Lower lobe of right lung (tissue), 2 donors: Measurements from ENCODE around the gene SBF1. TPM values are rescaled to one million over a fixed set of nuclear protein-coding genes. Genes with fewer than 3 reads are reported as not detected.

Experiments used
- ATAC-seq, 2 donors: fragments of 200-7000 bp; cut with Tn5 transposase; one replicate each; pipeline ENCODE4 v1.9.1; 2020 to 2022; ENCODE audit warnings: mild to moderate bottlenecking in 2 of 2, moderate library complexity in 2 of 2
- DNase-seq: peaks from one replicate; pipeline ENCODE4 v3.0.0-alpha.2; 2020
- H3K27ac ChIP-seq: fragments of 200-600 bp; one replicate; pipeline ENCODE4 v1.8.0; 2022
- H3K27me3 ChIP-seq: fragments of 200-600 bp; one replicate; pipeline ENCODE4 v1.8.0; 2022; ENCODE audit warnings: low read depth
- H3K36me3 ChIP-seq: fragments of 200-600 bp; one replicate; pipeline ENCODE4 v1.8.0; 2022; ENCODE audit warnings: mild to moderate bottlenecking
- H3K4me1 ChIP-seq: fragments of 200-600 bp; one replicate; pipeline ENCODE4 v1.8.0; 2022
- H3K4me3 ChIP-seq: fragments of 200-600 bp; one replicate; pipeline ENCODE4 v1.8.0; 2022; ENCODE audit warnings: mild to moderate bottlenecking
- H3K9me3 ChIP-seq: fragments of 200-600 bp; one replicate; pipeline ENCODE4 v1.8.0; 2022
- intact Hi-C: fragments of 100-400 bp; cut with DNase I; formaldehyde crosslinking; loops from one replicate; pipeline ENCODE4 v1.11.0; 2022
- total RNA-seq: library from RNA; stranded (reverse); fragmentation: NEBNext Ultra II Directional; extraction: Animal tissue kit (Norgen Biotek cat#: 25700); gene quantifications from one replicate; pipeline ENCODE4 v1.2.1, GENCODE V29; 2021
- TF ChIP-seq, protein P1 (sequence below): fragments of 200-600 bp; IDR thresholded peaks from one replicate; pipeline ENCODE4 v1.8.0; 2022; ENCODE audit warnings: antibody characterized with exemption, mild to moderate bottlenecking
- donor health status: DM: no; HTN: yes; CAD: no; lungs with severe emphysema.

The SBF1 gene
- total RNA-seq, 1 donor from 2014 or later: 59.0 TPM

DNA sequence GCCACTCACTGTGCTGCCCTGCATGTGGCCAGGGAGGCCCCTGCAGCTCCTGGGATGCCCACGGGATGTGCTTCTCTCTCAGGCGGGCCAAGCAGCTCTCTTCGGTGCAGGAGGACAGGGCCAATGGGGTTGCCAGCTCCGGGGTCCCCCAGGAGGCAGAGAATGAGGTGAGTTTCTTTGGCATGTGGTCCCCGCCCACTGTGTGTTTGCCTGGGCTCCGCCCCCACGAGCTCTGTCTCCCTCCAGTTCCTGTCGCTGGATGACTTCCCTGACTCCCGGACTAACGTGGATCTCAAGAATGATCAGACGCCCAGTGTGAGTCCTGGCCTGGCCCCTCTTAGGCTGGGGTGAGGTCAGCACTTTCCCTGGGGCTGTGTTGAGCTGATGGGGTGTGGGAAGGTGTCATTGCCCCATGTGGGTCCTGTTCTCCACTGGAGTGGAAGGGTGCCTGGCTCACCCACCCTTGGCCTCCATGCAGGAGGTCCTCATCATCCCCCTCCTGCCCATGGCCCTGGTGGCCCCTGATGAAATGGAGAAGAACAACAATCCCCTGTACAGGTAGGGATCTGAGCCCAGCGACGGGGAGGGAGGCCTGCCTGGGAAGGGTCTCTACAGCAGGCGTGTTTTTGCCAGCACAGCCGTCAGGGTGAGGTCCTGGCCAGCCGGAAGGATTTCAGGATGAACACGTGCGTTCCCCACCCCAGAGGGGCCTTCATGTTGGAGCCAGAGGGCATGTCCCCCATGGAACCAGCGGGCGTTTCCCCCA lies 42.8 kb upstream of the SBF1 start:
- Histone ChIP-seq H3K4me1 (peaks cover 4% of the 10 kb centered on the region), H3K27me3 (no peaks in the 10 kb centered on the region), H3K4me3 (no peak overlapping the region), H3K36me3 (peaks cover 69% of the 10 kb centered on the region), H3K27ac (no peak overlapping the region), H3K9me3 (no peaks in the 10 kb centered on the region)
- TF ChIP-seq, protein P1, sequence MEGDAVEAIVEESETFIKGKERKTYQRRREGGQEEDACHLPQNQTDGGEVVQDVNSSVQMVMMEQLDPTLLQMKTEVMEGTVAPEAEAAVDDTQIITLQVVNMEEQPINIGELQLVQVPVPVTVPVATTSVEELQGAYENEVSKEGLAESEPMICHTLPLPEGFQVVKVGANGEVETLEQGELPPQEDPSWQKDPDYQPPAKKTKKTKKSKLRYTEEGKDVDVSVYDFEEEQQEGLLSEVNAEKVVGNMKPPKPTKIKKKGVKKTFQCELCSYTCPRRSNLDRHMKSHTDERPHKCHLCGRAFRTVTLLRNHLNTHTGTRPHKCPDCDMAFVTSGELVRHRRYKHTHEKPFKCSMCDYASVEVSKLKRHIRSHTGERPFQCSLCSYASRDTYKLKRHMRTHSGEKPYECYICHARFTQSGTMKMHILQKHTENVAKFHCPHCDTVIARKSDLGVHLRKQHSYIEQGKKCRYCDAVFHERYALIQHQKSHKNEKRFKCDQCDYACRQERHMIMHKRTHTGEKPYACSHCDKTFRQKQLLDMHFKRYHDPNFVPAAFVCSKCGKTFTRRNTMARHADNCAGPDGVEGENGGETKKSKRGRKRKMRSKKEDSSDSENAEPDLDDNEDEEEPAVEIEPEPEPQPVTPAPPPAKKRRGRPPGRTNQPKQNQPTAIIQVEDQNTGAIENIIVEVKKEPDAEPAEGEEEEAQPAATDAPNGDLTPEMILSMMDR: no peak
- DNase-seq: no peak
- intact Hi-C loops: no loop called here
- ATAC-seq: no peak

DNA sequence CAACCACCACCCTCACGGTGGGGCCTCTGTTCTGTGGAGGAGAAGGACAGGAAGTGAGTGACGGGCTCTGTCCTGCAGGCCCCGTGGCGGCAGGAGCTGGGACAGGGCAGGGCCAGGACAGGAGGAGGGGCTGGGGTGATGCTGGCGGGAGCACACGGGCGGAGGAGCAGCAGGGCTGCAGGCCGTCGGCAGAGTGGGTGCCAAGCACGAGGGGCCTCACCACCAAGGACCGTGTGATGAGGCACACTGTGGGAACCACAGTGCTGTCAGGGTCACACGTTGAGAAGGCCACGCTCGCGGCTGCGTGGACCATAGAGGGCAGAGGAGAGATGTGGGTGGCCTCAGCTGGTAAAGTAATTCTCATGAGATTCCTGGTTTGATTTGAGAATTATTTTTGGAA lies 42.1 kb upstream of the SBF1 start:
- ATAC-seq: no peak
- peaks cover 10% of the 10 kb centered on the region for H3K4me1 ChIP-seq
- no peaks in the 10 kb centered on the region for H3K27me3 ChIP-seq
- TF ChIP-seq, protein P1: no peak
- intact Hi-C loops: no loop called here
- peaks cover 61% of the 10 kb centered on the region for H3K36me3 ChIP-seq
- no peak overlapping the region for H3K4me3 ChIP-seq
- DNase-seq: no peak
- no peaks in the 10 kb centered on the region for H3K9me3 ChIP-seq
- no peak overlapping the region for H3K27ac ChIP-seq

DNA sequence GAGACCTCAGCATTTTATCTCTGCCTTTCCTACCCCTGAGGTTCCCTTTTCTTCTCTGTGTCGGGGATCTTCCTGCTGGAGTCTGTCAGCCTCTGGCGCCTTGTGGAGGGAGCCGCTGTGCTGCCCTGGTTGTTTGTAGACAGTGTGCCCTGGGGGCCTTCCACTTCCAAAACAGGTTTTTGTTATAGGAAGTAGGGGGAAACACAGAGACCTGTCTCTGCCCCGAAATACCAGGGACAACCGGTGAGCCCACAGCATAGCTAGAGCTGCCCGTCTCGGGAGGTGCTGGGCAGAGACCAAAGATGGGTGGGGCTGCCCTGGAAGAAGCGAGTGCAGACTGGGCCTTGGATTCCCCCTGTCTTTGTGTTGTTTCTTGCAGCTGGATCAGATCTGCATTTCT lies 41.2 kb upstream of the SBF1 start:
- peaks cover 53% of the 10 kb centered on the region for H3K36me3 ChIP-seq
- H3K4me1 ChIP-seq: peaks cover 14% of the 10 kb centered on the region
- intact Hi-C loops: no loop called here
- ATAC-seq (no peak), DNase-seq (no peak)
- H3K9me3 ChIP-seq: no peaks in the 10 kb centered on the region
- H3K27ac ChIP-seq: no peak overlapping the region
- no peak overlapping the region for H3K4me3 ChIP-seq
- H3K27me3 ChIP-seq: no peaks in the 10 kb centered on the region
- TF ChIP-seq, protein P1: no peak

DNA sequence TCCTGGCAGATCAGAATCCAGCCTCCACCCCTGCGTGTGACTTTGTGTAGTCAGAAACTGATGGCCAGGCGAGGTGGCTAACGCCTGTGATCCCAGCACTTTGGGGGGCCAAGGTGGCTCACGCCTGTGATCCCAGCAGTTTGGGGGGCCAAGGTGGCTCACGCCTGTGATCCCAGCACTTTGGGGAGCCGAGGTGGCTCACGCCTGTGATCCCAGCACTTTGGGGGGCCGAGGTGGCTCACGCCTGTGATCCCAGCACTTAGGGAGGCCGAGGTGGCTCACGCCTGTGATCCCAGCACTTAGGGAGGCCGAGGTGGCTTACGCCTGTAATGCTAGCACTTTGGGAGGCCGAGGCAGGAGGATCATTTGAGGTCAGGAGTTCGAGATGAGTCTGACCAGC lies 38.3 kb upstream of the SBF1 start:
- H3K4me3 ChIP-seq: no peak overlapping the region
- peaks cover 28% of the 10 kb centered on the region for H3K4me1 ChIP-seq
- no peaks in the 10 kb centered on the region for H3K27me3 ChIP-seq
- no peak for DNase-seq
- H3K9me3 ChIP-seq: no peaks in the 10 kb centered on the region
- no peak overlapping the region for H3K27ac ChIP-seq
- TF ChIP-seq, protein P1: no peak
- ATAC-seq: no peak
- intact Hi-C loops: no loop called here
- H3K36me3 ChIP-seq: peaks cover 32% of the 10 kb centered on the region

DNA sequence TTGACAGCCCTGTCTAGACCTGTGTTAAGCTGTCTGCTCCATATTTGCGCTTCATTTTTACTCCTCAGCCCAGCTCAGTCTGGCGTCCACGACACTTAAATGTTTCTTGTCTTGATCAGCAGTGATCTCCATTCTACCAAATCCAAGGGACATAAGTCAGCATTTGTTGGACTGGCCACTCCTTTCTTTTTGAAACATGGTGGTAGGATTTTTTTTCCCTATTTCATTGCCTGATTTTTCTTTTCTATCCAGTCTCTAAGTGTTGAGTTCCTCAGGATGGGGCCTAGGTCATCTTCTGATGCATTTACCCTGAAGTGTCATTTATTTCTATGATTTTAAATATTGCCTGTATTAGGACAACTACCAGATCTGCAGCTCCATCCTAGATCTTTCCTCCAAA lies 34.1 kb upstream of the SBF1 start:
- TF ChIP-seq, protein P1: no peak
- no peak for DNase-seq

More for the DNA sequence above, 34.1 kb upstream of the SBF1 start:
- Histone ChIP-seq H3K36me3 (peaks cover 27% of the 10 kb centered on the region), H3K27me3 (no peaks in the 10 kb centered on the region), H3K4me1 (peaks cover 42% of the 10 kb centered on the region), H3K27ac (peak overlapping the region; percentile 96), H3K4me3 (peak overlapping the region; percentile 84), H3K9me3 (no peaks in the 10 kb centered on the region)
- no peak for ATAC-seq
- intact Hi-C loops: no loop called here
